Activated CD8-positive, alpha-beta memory T cell treated with anti-CD3 and anti-CD28 coated beads for 48 hours (primary cell): Measurements from ENCODE around the gene SNED1.

Experiments
- DNase-seq, 3 experiments: peaks; one replicate each; pipeline ENCODE4 v3.0.0-alpha.2; 2020; ENCODE audit warnings: low read depth in 2 of 3, low spot score in 2 of 3

SNED1 gene

GRCh38 chr2:240959941-240960308 lies 38.5 kb upstream of the SNED1 start:
- DNase-seq: no peak

GRCh38 chr2:240960309-240960970 lies 38.0 kb upstream of the SNED1 start:
- DNase-seq: no peak

- no peak for DNase-seq
These were observed 37.2 kb upstream of the SNED1 start for GRCh38 chr2:240960971-240961876.

- DNase-seq: no peak
These were observed 36.5 kb upstream of the SNED1 start for GRCh38 chr2:240961910-240962299.

GRCh38 chr2:240962300-240963064 lies 35.9 kb upstream of the SNED1 start:
- no peak for DNase-seq

GRCh38 chr2:240963065-240963867 lies 35.2 kb upstream of the SNED1 start:
- DNase-seq: no peak

- DNase-seq: no peak
These were observed 34.3 kb upstream of the SNED1 start for GRCh38 chr2:240963868-240964703.

- no peak for DNase-seq
These were observed 33.6 kb upstream of the SNED1 start for GRCh38 chr2:240964704-240965295.

GRCh38 chr2:240965296-240965904 lies 33.0 kb upstream of the SNED1 start:
- no peak for DNase-seq

- DNase-seq: no peak
These were observed 32.4 kb upstream of the SNED1 start for GRCh38 chr2:240965905-240966456.

GRCh38 chr2:240966457-240966905 lies 31.9 kb upstream of the SNED1 start:
- DNase-seq: no peak

- DNase-seq: no peak
These were observed 31.3 kb upstream of the SNED1 start for GRCh38 chr2:240966906-240967680.

- no peak for DNase-seq
These were observed 30.5 kb upstream of the SNED1 start for GRCh38 chr2:240967681-240968621.

- DNase-seq: no peak
These were observed 29.4 kb upstream of the SNED1 start for GRCh38 chr2:240968731-240969624.

- DNase-seq: no peak
These were observed 28.3 kb upstream of the SNED1 start for GRCh38 chr2:240970104-240970503.

GRCh38 chr2:240970816-240971215 lies 27.6 kb upstream of the SNED1 start:
- DNase-seq: no peak
